Neural cell (in vitro differentiated cells): ENCODE data around the gene SEC31A. TPM values are rescaled to one million over a fixed set of nuclear protein-coding genes. Genes with fewer than 3 reads are reported as not detected.

Experiments
- H2AFZ ChIP-seq: fragments of 200-600, 300-800 bp; sonication (generic), shearing (Covaris generic); 2 replicates; pipeline ENCODE4 v1.6.0; 2014; ENCODE audit warnings: low read depth, mild to moderate bottlenecking, antibody characterized with exemption, low read length, moderate library complexity
- H3F3A ChIP-seq: fragments of 200-600 bp; shearing (Covaris generic); 2 replicates; pipeline ENCODE4 v1.6.1; 2016; ENCODE audit warnings: mild to moderate bottlenecking, moderate library complexity, mixed read lengths, antibody characterized with exemption, low read length; ENCODE audit not compliant: insufficient read depth, poor library complexity, severe bottlenecking
- H3K27ac ChIP-seq: fragments of 200-600, 300-800 bp; sonication (generic), shearing (Covaris generic); 2 replicates; pipeline ENCODE4 v1.5.1; 2014; ENCODE audit warnings: mild to moderate bottlenecking, low read length, moderate library complexity
- H3K27me3 ChIP-seq: fragments of 300-800, 200-600 bp; sonication (generic), shearing (Covaris generic); 2 replicates; pipeline ENCODE4 v1.6.0; 2014; ENCODE audit warnings: mild to moderate bottlenecking, low read depth, low read length, moderate library complexity; ENCODE audit not compliant: insufficient read depth
- H3K36me3 ChIP-seq: fragments of 300-800, 200-600 bp; sonication (generic), shearing (Covaris generic); 2 replicates; pipeline ENCODE4 v1.5.1; 2014; ENCODE audit warnings: mild to moderate bottlenecking, antibody characterized with exemption, low read length, moderate library complexity; ENCODE audit not compliant: insufficient read depth
- H3K4me2 ChIP-seq: fragments of 300-800, 200-600 bp; sonication (generic), shearing (Covaris generic); 2 replicates; pipeline ENCODE4 v1.6.0; 2014; ENCODE audit warnings: mild to moderate bottlenecking, low read length
- H3K4me3 ChIP-seq: fragments of 300-800, 200-600 bp; sonication (generic), shearing (Covaris generic); 2 replicates; pipeline ENCODE4 v1.5.1; 2014; ENCODE audit warnings: mild to moderate bottlenecking, low read length, moderate library complexity
- H3K79me2 ChIP-seq: fragments of 200-600 bp; shearing (Covaris generic); replicated peaks from 2 replicates; pipeline ENCODE4 v1.6.0; 2014; ENCODE audit warnings: mild to moderate bottlenecking, low read length, moderate library complexity; ENCODE audit not compliant: insufficient read depth
- H3K9ac ChIP-seq: fragments of 300-800, 200-600 bp; sonication (generic), shearing (Covaris generic); 2 replicates; pipeline ENCODE4 v1.6.1; 2016; ENCODE audit warnings: mild to moderate bottlenecking, low read length, mixed read lengths
- H3K9me2 ChIP-seq: fragments of 200-600 bp; shearing (Covaris generic); 2 replicates; pipeline ENCODE4 v1.6.1; 2016; ENCODE audit warnings: mild to moderate bottlenecking, low read length, mixed read lengths; ENCODE audit not compliant: insufficient read depth
- H3K9me3 ChIP-seq: fragments of 200-600, 300-800 bp; sonication (generic), shearing (Covaris generic); 2 replicates; pipeline ENCODE4 v1.6.1; 2016; ENCODE audit warnings: mild to moderate bottlenecking, mixed run types, low read length, moderate library complexity, mixed read lengths
- H4K20me1 ChIP-seq: fragments of 200-600 bp; shearing (Covaris generic); 2 replicates; pipeline ENCODE4 v1.6.1; 2016; ENCODE audit warnings: mild to moderate bottlenecking, mixed run types; ENCODE audit not compliant: insufficient read depth
- CTCF ChIP-seq: fragments of 450-650 bp; IDR thresholded peaks from 2 replicates; pipeline ENCODE4 v1.5.1; 2014; ENCODE audit warnings: antibody characterized with exemption, mild to moderate bottlenecking, moderate library complexity; ENCODE audit not compliant: poor library complexity, severe bottlenecking
- EP300 ChIP-seq: fragments of 450-650 bp; conservative IDR thresholded peaks from 2 replicates; pipeline ENCODE4 v1.6.1; 2014; ENCODE audit warnings: antibody characterized with exemption, mild to moderate bottlenecking, moderate library complexity; ENCODE audit not compliant: poor library complexity, severe bottlenecking
- EZH2 ChIP-seq: fragments of 200-600, 300-800 bp; shearing (Covaris generic), sonication (generic); IDR thresholded peaks from 2 replicates; pipeline ENCODE4 v1.6.1; 2014; ENCODE audit warnings: antibody characterized with exemption, low read length, borderline replicate concordance, mild to moderate bottlenecking; ENCODE audit not compliant: insufficient read depth, poor library complexity, severe bottlenecking
- MXI1 ChIP-seq: fragments of 450-650 bp; conservative IDR thresholded peaks from 2 replicates; pipeline ENCODE4 v1.6.1; 2014; ENCODE audit warnings: antibody characterized with exemption, mild to moderate bottlenecking; ENCODE audit not compliant: poor library complexity, severe bottlenecking
- POLR2AphosphoS5 ChIP-seq: IDR thresholded peaks from 2 replicates; pipeline ENCODE4 v1.6.1; 2012
- RAD21 ChIP-seq: fragments of 450-650 bp; conservative IDR thresholded peaks from 2 replicates; pipeline ENCODE4 v1.6.1; 2014; ENCODE audit warnings: antibody characterized with exemption, mild to moderate bottlenecking, moderate library complexity
- REST ChIP-seq: IDR thresholded peaks from 2 replicates; pipeline ENCODE4 v1.6.1; 2012; ENCODE audit warnings: borderline replicate concordance
- SMC3 ChIP-seq: fragments of 450-650 bp; conservative IDR thresholded peaks from 2 replicates; pipeline ENCODE4 v1.6.1; 2014; ENCODE audit warnings: antibody characterized with exemption, mild to moderate bottlenecking, moderate library complexity; ENCODE audit not compliant: poor library complexity
- TAF1 ChIP-seq: IDR thresholded peaks from 2 replicates; pipeline ENCODE4 v1.6.1; 2012; ENCODE audit warnings: low read depth
- polyA plus RNA-seq: library from polyadenylated mRNA; depleted of rRNA; stranded (reverse); fragments of >200 nt; gene quantifications from 2 replicates; pipeline ENCODE4 v1.2.3, GENCODE V29; 2014

SEC31A gene
- polyA plus RNA-seq, 1 donor from 2014 or later = 139 TPM

- H3K4me3 ChIP-seq = no peak overlapping the region
- no peaks in the 10 kb centered on the region for H3K9me3 ChIP-seq
- peaks cover 3% of the 10 kb centered on the region for H3K36me3 ChIP-seq
- no peak overlapping the region for H3K4me2 ChIP-seq
- H4K20me1 ChIP-seq = no peaks in the 10 kb centered on the region
- no peak overlapping the region for H3K27ac ChIP-seq
- no peak overlapping the region for H2AFZ ChIP-seq
- H3K9ac ChIP-seq = no peak overlapping the region
- TF ChIP-seq CTCF (no peak), EP300 (no peak), SMC3 (no peak), REST (no peak), TAF1 (no peak), EZH2 (no peak)
- no peaks in the 10 kb centered on the region for H3K27me3 ChIP-seq
- no peaks in the 10 kb centered on the region for H3K9me2 ChIP-seq
- H3K79me2 ChIP-seq = peaks cover 58% of the 10 kb centered on the region
- no peaks in the 10 kb centered on the region for H3F3A ChIP-seq
These were observed 3.0 kb upstream of the SEC31A start for GRCh38 chr4:82893942-82894341.

- no peak overlapping the region for H3K9ac ChIP-seq
These were observed 1.5 kb upstream of the SEC31A start for GRCh38 chr4:82892467-82892802.

More at GRCh38 chr4:82892467-82892802, 1.5 kb upstream of the SEC31A start:
- peaks cover 3% of the 10 kb centered on the region for H3K36me3 ChIP-seq
- no peak overlapping the region for H3K4me3 ChIP-seq
- H3K27ac ChIP-seq = no peak overlapping the region
- no peaks in the 10 kb centered on the region for H3K9me2 ChIP-seq
- no peaks in the 10 kb centered on the region for H3K9me3 ChIP-seq
- no peaks in the 10 kb centered on the region for H4K20me1 ChIP-seq
- H3K4me2 ChIP-seq = no peak overlapping the region
- H3K27me3 ChIP-seq = no peaks in the 10 kb centered on the region
- no peaks in the 10 kb centered on the region for H3F3A ChIP-seq
- TF ChIP-seq MXI1 = no peak
- no peak for TF ChIP-seq EZH2
- no peak for TF ChIP-seq TAF1
- TF ChIP-seq RAD21 = no peak
- no peak for TF ChIP-seq EP300
- no peak for TF ChIP-seq SMC3
- no peak for TF ChIP-seq CTCF
- TF ChIP-seq POLR2AphosphoS5 = no peak
- no peak for TF ChIP-seq REST
- peaks cover 51% of the 10 kb centered on the region for H3K79me2 ChIP-seq
- no peak overlapping the region for H2AFZ ChIP-seq
